ENCODE measurements around the gene LAD1.

The LAD1 gene

DNA sequence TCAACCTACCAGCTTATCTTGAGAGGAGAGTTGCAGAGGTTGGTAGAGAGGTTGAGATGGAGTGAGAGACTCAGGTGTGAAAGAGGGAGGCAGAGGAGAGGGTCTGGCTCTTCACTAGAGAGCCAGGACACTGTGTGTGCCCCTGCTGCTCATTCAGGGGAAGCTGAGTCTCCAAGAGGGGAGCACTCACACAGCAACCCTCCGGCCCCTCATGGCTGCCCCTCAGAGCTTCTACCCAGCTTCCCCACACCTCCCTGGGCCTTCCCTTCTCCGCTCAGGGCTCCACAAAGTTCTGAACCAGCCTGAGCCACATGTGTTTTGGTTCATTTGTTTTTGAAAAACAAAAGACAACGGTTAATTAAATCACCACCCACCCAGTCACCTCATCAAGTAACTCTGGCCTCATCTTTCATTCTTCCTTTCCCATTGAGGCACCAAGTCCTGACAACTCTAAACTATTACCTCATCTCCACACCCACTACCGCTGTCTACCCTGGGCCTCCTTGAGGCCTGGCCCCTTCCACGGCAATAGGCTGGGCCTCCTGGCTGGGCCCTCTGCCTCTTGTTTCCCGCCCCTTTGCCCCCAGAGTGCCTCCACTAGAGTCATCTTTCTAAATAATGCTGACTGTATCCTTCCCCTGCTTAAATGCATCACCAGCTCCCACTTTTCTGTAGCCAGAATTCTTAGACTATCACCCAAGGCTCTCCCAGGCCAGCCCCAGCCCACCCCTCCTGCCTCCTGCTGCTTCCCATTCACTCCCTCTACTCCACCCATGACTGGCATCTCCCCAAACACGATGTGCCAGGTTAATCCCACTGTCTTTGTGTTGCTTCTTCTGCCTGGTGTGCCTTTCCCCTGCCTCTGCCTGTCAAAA lies 54.7 kb downstream of the LAD1 start:
- DNase-seq = no peak

DNA sequence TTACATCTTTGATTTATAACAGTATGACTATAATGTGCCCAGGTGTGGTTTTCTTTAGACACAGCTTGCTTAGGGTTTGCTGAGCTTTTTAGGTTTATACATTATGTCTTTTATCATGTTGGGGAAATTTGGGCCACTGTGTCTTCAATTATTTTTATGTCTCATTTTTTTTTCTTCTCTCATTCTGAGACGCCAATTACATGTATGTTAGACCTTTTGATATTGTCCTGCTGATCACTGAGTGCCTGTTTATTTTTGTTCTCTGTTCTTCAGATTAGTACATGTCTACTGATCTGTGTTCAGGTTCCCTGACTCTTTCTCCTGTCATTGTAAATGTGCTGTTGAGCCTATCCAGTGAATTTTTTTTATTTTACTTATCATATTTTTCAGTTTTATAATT lies 57.7 kb downstream of the LAD1 start:
- DNase-seq = no peak

DNA sequence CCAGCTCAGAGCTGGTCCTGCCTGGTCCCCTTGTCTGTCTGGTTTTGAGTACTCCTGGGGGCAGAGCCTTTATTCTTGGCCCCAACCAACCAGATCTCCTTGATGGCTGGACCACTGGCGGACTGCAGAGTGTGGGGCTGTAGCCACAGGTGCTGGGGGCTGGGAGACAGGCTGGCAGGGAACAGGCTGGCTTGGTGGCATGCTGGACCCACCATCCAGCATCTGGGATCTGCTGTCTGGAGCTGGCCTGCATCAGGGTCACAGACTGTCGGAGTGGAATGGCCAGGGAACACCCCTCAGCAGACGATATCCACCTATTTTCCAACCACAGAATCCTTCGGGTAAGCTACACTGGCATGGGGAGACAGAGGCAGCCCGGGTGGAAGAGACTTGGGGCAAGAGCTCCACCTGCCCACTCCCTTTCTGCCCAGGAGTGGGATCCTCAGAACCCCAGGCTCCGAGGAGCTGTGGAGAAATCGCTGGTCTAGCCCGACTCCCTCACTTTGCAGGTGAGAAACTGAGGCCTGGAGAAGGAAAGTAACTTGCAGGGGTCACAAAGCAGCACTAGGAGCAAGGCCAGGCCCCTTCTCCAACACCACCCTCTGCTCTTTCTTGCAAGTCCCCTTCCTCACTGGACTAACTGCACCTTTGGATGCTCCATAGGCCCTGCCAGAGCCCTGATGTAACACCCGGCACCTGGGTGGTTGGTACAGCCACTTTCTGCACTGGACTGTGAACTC lies 62.2 kb downstream of the LAD1 start:
- DNase-seq = no peak

DNA sequence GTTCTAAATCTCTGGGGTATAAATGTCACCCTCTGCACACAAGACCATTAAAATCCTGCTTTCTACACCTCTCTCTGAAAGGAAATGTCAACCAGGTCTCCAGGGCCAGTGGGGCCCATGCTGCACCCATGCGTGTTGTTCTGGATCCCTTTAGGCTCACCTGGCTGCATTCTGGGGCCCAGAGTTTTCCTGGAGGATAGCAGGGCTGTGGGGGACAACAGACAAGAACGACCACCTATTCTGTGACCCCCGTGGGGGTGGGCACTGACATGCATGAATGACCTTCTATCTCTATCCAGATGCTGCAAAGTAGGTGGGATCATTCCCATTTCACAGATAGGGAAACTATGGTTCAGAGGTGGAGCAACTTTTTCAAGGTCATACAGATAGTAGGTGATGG lies 63.2 kb downstream of the LAD1 start:
- no peak for DNase-seq

DNA sequence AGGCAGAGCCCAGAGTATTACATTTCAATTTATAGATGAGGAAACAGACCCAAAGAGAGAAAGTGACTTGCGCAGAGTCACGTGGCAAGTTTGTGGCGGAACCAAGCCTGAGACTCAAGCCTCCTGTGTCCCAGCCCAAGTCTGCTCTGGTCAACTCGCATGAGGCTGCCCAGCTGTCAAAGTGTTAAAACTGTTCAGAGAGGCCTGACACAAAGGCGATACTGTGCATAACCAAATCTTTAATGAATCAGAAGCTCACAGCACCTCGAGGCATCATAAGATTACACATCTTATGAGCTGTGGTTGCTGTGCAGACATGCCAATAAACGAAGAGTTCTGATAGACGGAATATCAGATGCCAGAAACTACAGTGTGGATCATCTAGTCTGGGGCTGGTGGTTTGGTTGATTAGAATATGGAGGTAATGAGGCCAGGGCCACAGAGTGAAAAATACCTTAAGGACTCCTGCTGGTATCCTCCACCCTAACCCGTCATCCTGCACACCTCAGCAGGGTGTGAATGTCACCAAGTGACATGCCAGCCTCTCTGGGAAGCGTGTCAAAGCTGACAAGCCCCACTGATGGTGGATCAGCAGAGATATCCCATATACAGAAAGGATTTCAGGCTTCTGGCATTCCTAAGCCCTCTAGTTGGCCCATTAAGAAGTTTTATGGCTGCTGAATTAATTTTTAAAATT lies 63.8 kb downstream of the LAD1 start:
- DNase-seq = no peak

DNA sequence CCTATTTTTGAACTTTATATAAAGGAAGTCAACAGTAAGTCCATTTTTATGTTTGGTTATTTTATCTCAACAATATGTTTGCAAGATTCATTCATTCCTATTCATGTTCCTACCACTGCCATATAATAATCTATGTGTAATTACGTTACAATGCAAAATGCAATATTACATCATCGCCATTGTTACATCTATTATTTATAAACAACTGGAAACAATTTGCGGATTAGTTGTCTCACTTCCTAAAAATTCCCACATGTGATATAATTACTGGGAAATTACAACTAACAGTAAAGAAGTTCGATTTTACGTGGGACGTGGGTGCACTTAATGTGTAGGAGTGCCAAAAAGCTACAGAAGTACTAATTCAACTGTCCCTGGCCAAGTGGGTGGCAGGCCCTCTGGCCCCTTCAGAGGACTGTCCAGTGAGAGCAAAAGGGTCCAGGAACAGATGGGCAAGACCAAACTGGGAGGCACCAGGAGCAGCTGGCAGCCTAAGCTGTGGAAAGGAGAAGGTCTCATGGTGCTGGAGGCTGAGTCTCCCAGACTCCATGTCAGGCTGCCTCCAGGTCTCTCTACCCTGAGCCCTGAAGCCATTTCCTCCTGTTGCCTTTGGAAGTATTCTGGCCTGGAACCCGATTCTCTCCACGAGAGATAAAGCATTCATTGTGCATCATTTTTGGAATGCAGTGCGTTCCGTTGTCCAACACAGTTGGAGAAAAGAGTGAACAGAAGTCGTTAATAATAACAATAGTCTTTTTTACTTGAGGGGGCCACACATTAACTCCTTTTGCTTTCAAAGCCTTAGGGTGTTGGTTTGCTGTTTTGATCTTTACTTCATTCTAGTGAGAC lies 64.6 kb downstream of the LAD1 start:
- no peak for DNase-seq

DNA sequence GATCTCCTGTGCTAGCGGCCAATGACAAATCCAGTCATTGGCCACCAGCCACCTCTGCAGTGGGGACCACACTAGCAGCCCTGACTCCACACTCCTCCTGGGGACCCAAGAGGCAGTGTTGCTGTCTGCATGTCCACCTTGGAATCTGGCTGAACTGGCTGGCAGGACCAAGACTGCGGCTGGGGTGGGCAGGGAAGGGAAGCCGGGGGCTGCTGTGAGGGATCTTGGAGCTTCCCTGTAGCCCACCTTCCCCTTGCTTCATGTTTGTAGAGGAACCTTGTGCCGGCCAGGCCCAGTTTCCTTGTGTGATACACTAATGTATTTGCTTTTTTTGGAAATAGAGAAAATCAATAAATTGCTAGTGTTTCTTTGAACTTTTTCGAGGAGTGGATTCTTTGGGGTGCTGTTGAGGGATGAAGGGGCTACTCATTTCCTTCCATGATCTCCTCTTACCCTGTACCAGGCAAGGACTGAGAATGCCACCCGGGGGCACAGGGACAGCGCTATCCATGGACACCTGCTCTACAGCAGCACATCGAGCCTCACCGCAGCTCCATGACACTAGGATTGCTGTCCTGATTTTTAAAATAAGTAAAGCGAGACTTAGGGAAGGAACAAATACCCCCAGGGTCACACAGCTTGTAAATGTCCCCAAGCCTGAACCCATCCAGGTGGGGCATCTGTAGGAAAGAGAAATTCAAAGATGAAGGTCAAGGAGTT lies 66.3 kb downstream of the LAD1 start:
- no peak for DNase-seq

DNA sequence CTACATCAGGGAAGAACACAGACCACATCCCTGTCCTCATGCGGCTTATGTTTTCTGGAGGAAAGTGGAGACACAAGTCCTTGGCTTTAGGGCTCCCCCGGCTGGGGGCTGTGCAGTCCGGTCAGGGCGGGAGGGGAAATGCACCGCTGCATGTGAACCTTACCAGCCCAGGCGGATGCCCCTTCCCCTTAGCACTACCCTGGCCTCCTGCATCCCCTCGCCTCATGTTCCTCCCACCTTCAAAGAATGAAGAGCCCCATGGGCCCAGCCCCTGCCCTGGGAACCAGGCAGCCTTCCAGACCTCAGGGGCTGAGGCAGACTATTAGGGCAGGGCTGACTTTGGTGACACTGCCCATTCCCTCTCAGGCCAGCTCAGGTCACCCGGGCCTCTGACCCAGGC lies 67.1 kb downstream of the LAD1 start:
- DNase-seq = no peak

DNA sequence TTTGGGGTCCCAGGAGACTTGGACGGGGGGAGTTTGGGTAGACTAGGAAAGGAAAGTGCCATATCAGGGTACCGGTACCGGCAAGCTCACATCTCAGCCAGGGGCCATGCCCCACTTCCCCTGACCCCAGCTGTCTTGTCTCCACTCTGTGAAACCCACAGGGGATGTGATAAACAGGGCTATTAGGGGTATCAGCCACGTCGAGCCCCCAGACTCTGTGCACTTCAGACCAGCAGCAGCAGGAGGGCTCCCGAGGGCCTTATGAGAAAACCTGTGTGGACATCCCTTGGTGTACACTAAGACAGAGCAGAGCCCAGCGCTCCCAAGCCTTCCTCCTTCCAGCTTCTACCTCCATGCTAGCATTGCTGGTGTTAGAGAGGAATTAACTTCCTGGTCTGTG lies 68.0 kb downstream of the LAD1 start:
- no peak for DNase-seq

All from NCI-H774 (cell line).